HCT116 (cell line): ENCODE measurements around the gene TNNT2. TPM values are rescaled to one million over a fixed set of nuclear protein-coding genes. Genes with fewer than 3 reads are reported as not detected.

Experiments used
- ATAC-seq: fragments of 200-7000 bp; cut with Tn5 transposase; 2 replicates; pipeline ENCODE4 v1.9.1; 2020; ENCODE audit warnings: mild to moderate bottlenecking, moderate library complexity
- BruUV-seq: library from RNA; stranded (reverse); fragments of 400-500 nt; replicated peaks from 2 replicates; lab custom pipeline; 2021; lab: Mats Ljungman, UMichigan
- CTCF ChIA-PET: fragments of 300-600 bp; sonication (Branson Sonifier 250); formaldehyde crosslinking; loops from one replicate; lab custom pipeline; 2021; ENCODE audit warnings: antibody characterized with exemption; lab: Charles Lee
- POLR2A ChIA-PET: fragments of 300-600, 350-600 bp; sonication (Branson Sonifier 250); formaldehyde crosslinking; loops from one replicate; lab custom pipeline; 2021; ENCODE audit warnings: antibody characterized with exemption; lab: Charles Lee
- RAD21 ChIA-PET, 2 experiments: fragments of 300-600 bp; sonication (Branson Sonifier 250); formaldehyde crosslinking; loops; one replicate each; lab custom pipeline; 2023; ENCODE audit warnings: low total read pairs in 2 of 2; ENCODE audit not compliant: uncharacterized antibody in 2 of 2, unreplicated experiment in 2 of 2, low non-redundant PET in 1 of 2; lab: Charles Lee
- DNase-seq: peaks from one replicate; pipeline ENCODE4 v3.0.0-alpha.2; 2010; ENCODE audit warnings: low read depth, low spot score
- H2AFZ ChIP-seq: fragments of 200-600 bp; shearing (Covaris generic), sonication (generic); 2 replicates; pipeline ENCODE4 v1.6.1; 2017; ENCODE audit warnings: low read depth, mixed run types, mixed read lengths, antibody characterized with exemption, low read length; ENCODE audit not compliant: poor library complexity, severe bottlenecking
- H3K27ac ChIP-seq: 2 replicates; pipeline ENCODE4 v1.5.1; 2012; ENCODE audit warnings: low read depth, low read length
- H3K27me3 ChIP-seq: fragments of 200-600 bp; sonication (generic); 2 replicates; pipeline ENCODE4 v1.6.1; 2016; ENCODE audit warnings: mixed run types, low read length, mixed read lengths; ENCODE audit not compliant: insufficient read depth
- H3K36me3 ChIP-seq, 2 experiments: fragments of 200-500 bp in 1 of 2; fragments of 200-600 bp in 1 of 2; sonication (Bioruptor generic) in 1 of 2; sonication (generic) in 1 of 2; 2 replicates each; pipeline versions ENCODE4 v1.5.1 to v1.6.1; 2014 to 2016; ENCODE audit warnings: low read length in 2 of 2, inconsistent platforms in 1 of 2, mixed read lengths in 1 of 2, mixed run types in 1 of 2; ENCODE audit not compliant: insufficient read depth in 2 of 2, control insufficient read depth in 1 of 2
- H3K4me1 ChIP-seq, 2 experiments: fragments of 200-600 bp in 1 of 2; sonication (generic) in 1 of 2; 2 replicates each; pipeline versions ENCODE4 v1.5.1 to v1.6.1; 2012 to 2017; ENCODE audit warnings: low read length in 2 of 2, inconsistent platforms in 1 of 2, mild to moderate bottlenecking in 1 of 2, mixed read lengths in 1 of 2, mixed run types in 1 of 2, moderate library complexity in 1 of 2; ENCODE audit not compliant: insufficient read depth in 2 of 2, control insufficient read depth in 1 of 2
- H3K4me2 ChIP-seq: fragments of 200-600 bp; sonication (generic); 2 replicates; pipeline ENCODE4 v1.6.1; 2017; ENCODE audit warnings: mixed run types, low read length, mixed read lengths
- H3K4me3 ChIP-seq, 2 experiments: fragments of 200-600 bp in 1 of 2; sonication (generic) in 1 of 2; replicated peaks in 1 of 2; 2 replicates each; pipeline ENCODE4 v1.5.1; 2011 to 2016; ENCODE audit warnings: low read length in 2 of 2, control low read depth in 1 of 2, low read depth in 1 of 2, mild to moderate bottlenecking in 1 of 2, mixed read lengths in 1 of 2, mixed run types in 1 of 2
- H3K79me2 ChIP-seq: fragments of 200-600 bp; sonication (generic); 2 replicates; pipeline ENCODE4 v1.6.1; 2017; ENCODE audit warnings: mild to moderate bottlenecking, mixed run types, low read length, moderate library complexity, mixed read lengths; ENCODE audit not compliant: insufficient read depth
- H3K9ac ChIP-seq: fragments of 200-600 bp; sonication (generic); 2 replicates; pipeline ENCODE4 v1.6.1; 2016; ENCODE audit warnings: low read length, mixed read lengths
- H3K9me2 ChIP-seq: fragments of 200-600 bp; sonication (generic), shearing (Covaris generic); 2 replicates; pipeline ENCODE4 v1.6.1; 2017; ENCODE audit warnings: mixed run types, mild to moderate bottlenecking, moderate library complexity; ENCODE audit not compliant: insufficient read depth
- H3K9me3 ChIP-seq, 2 experiments: fragments of 200-500 bp in 1 of 2; fragments of 200-600 bp in 1 of 2; sonication (Bioruptor generic) in 1 of 2; sonication (generic) in 1 of 2; 2 replicates each; pipeline ENCODE4 v1.6.1; 2014 to 2017; ENCODE audit warnings: low read length in 2 of 2, mixed read lengths in 2 of 2, inconsistent platforms in 1 of 2, low read depth in 1 of 2, mild to moderate bottlenecking in 1 of 2, mixed run types in 1 of 2, moderate library complexity in 1 of 2; ENCODE audit not compliant: control insufficient read depth in 1 of 2, insufficient read depth in 1 of 2
- H4K20me1 ChIP-seq: fragments of 200-600 bp; sonication (generic), shearing (Covaris generic); 2 replicates; pipeline ENCODE4 v1.6.1; 2017; ENCODE audit warnings: mixed run types, mild to moderate bottlenecking, moderate library complexity; ENCODE audit not compliant: insufficient read depth
- ATF3 ChIP-seq: IDR thresholded peaks from 2 replicates; pipeline ENCODE4 v1.6.1; 2012
- CBX3 ChIP-seq: IDR thresholded peaks from 2 replicates; pipeline ENCODE4 v1.6.1; 2012; ENCODE audit warnings: low read depth
- EGR1 ChIP-seq: IDR thresholded peaks from 2 replicates; pipeline ENCODE4 v1.6.1; 2012; ENCODE audit warnings: low read depth
- ELF1 ChIP-seq: IDR thresholded peaks from 2 replicates; pipeline ENCODE4 v1.6.1; 2012; ENCODE audit warnings: low read depth, borderline replicate concordance
- EZH2 ChIP-seq: fragments of 200-600 bp; sonication (generic); IDR thresholded peaks from 2 replicates; pipeline ENCODE4 v1.6.1; 2017; ENCODE audit warnings: antibody characterized with exemption, mixed run types
- FOSL1 ChIP-seq: IDR thresholded peaks from 2 replicates; pipeline ENCODE4 v1.6.1; 2012; ENCODE audit warnings: low read depth
- JUND ChIP-seq: IDR thresholded peaks from 2 replicates; pipeline ENCODE4 v1.6.1; 2012
- REST ChIP-seq: IDR thresholded peaks from 2 replicates; pipeline ENCODE4 v1.6.1; 2012; ENCODE audit warnings: low read depth
- SIN3A ChIP-seq: IDR thresholded peaks from 2 replicates; pipeline ENCODE4 v1.6.1; 2012; ENCODE audit warnings: low read depth
- SP1 ChIP-seq: IDR thresholded peaks from 2 replicates; pipeline ENCODE4 v1.6.1; 2012; ENCODE audit warnings: low read depth
- SRF ChIP-seq: IDR thresholded peaks from 2 replicates; pipeline ENCODE4 v1.6.1; 2012; ENCODE audit warnings: low read depth
- TCF7L2 ChIP-seq: IDR thresholded peaks from 2 replicates; pipeline ENCODE4 v1.7.0; 2011; ENCODE audit warnings: borderline replicate concordance, inconsistent platforms; ENCODE audit not compliant: insufficient read depth, insufficient read length; ENCODE audit errors: extremely low read depth
- YY1 ChIP-seq: IDR thresholded peaks from 2 replicates; pipeline ENCODE4 v1.6.1; 2011; ENCODE audit warnings: low read length, low read depth, moderate library complexity, mild to moderate bottlenecking; ENCODE audit not compliant: insufficient replicate concordance; ENCODE audit errors: extremely low read depth
- ZFX ChIP-seq: fragments of 450-650 bp; IDR thresholded peaks from 2 replicates; pipeline ENCODE4 v1.6.1; 2017
- ZNF274 ChIP-seq: fragments of 200-500 bp; sonication (Bioruptor generic); IDR thresholded peaks from 2 replicates; pipeline ENCODE4 v1.6.1; 2014; ENCODE audit warnings: mild to moderate bottlenecking, low read depth, low read length, inconsistent platforms
- intact Hi-C: fragments of 100-400 bp; cut with micrococcal nuclease; formaldehyde crosslinking; loops from 2 replicates; pipeline ENCODE4 v1.10.0; 2022
- total RNA-seq: library from RNA; stranded (reverse); gene quantifications from one replicate; pipeline ENCODE4 v1.2.1, GENCODE V29; 2021; ENCODE audit not compliant: unreplicated experiment

TNNT2 gene
- total RNA-seq, 1 experiment from 2014 or later = 2.0 TPM

DNA sequence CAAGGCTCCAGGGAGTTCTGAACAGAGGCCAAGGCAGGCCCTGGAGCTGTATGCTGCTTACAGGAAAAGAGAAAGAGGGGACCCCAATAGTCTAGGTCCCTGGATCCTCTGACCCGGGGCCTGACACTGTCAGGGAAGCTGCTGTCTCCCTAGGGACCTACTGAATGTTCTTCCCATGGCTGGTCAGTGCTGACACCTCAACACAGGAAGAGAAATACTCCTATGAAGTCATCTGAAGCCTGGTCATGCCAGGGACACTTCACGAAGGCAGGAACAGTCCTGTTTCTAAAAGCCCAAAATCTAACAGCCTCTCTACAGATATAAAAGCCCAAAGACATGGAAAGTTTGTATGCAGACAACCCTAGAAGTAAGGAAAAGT lies 23.4 kb upstream of the TNNT2 start (continued):
- TF ChIP-seq REST (no peak), ELF1 (no peak), CBX3 (no peak)

GRCh38 chr1:201400212-201400851 lies 22.9 kb upstream of the TNNT2 start:
- POLR2A ChIA-PET = no interaction called here
- H3K27me3 ChIP-seq = no peaks in the 10 kb centered on the region

More at GRCh38 chr1:201400212-201400851, 22.9 kb upstream of the TNNT2 start:
- Histone ChIP-seq H3K9me3 (no peaks in the 10 kb centered on the region), H3K27ac (peak overlapping the region; percentile 83), H3K36me3 (peaks cover 0 to 9% of the 10 kb centered on the region in 2 experiments; a peak in 1 of 4 replicates), H3K9ac (peak overlapping the region; percentile 98), H4K20me1 (no peaks in the 10 kb centered on the region), H3K9me2 (no peaks in the 10 kb centered on the region), H3K4me3 (peak overlapping the region; percentile 77 to 98), H3K4me2 (peak overlapping the region; percentile 99), H2AFZ (no peak overlapping the region), H3K79me2 (peaks cover 40% of the 10 kb centered on the region), H3K4me1 (peaks cover 30 to 56% of the 10 kb centered on the region in 2 experiments)
- ATAC-seq (no peak), DNase-seq (no peak)
- intact Hi-C loops = no loop called here
- RAD21 ChIA-PET = no interaction called here
- no TSS peak for BruUV-seq
- CTCF ChIA-PET = no interaction called here
- no peak for TF ChIP-seq CBX3
- no peak for TF ChIP-seq SRF
- TF ChIP-seq EGR1 = no peak
- TF ChIP-seq ZFX = no peak
- no peak for TF ChIP-seq REST
- no peak for TF ChIP-seq JUND
- no peak for TF ChIP-seq YY1
- no peak for TF ChIP-seq TCF7L2
- TF ChIP-seq SIN3A = no peak
- TF ChIP-seq ATF3 = no peak
- TF ChIP-seq ZNF274 = no peak
- no peak for TF ChIP-seq ELF1
- TF ChIP-seq SP1 = no peak
- TF ChIP-seq FOSL1 = no peak
- TF ChIP-seq EZH2 = no peak
